Measurements from ENCODE around the gene NDUFS3.

DNA sequence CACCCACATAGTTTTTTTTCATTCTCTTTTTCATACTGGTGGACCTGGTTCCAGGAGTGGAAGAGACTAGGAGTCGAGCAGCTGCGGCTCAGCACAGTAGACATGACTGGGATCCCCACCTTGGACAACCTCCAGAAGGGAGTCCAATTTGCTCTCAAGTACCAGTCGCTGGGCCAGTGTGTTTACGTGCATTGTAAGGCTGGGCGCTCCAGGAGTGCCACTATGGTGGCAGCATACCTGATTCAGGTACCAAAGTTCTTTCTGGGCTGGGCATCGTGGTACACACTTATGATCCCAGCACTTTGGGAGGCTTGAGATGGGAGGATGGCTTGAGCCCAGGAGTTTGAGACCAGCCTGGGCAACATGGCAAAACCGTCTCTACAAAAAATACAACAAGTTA lies 9.2 kb upstream of the NDUFS3 start:
- TF ChIP-seq, protein P1, sequence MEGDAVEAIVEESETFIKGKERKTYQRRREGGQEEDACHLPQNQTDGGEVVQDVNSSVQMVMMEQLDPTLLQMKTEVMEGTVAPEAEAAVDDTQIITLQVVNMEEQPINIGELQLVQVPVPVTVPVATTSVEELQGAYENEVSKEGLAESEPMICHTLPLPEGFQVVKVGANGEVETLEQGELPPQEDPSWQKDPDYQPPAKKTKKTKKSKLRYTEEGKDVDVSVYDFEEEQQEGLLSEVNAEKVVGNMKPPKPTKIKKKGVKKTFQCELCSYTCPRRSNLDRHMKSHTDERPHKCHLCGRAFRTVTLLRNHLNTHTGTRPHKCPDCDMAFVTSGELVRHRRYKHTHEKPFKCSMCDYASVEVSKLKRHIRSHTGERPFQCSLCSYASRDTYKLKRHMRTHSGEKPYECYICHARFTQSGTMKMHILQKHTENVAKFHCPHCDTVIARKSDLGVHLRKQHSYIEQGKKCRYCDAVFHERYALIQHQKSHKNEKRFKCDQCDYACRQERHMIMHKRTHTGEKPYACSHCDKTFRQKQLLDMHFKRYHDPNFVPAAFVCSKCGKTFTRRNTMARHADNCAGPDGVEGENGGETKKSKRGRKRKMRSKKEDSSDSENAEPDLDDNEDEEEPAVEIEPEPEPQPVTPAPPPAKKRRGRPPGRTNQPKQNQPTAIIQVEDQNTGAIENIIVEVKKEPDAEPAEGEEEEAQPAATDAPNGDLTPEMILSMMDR (IDR thresholded peaks at IDR 0.05; ENCODE audit: low read depth, low read length), result no peak
- no peak for TF ChIP-seq EZH2phosphoT487 (IDR thresholded peaks at IDR 0.05; ENCODE audit: low read depth)
